NCI-H748 (cell line): ENCODE data around the gene CFAP69.
"Not testable (repeated sequence)": the region's sequence is repeated elsewhere in the genome, so short reads cannot be mapped to it uniquely, and the experiment has no call there.

Experiments
- DNase-seq: peaks from one replicate; lab custom pipeline; 2025; ENCODE audit not compliant: unreplicated experiment; lab: John Stamatoyannopoulos, UW

The CFAP69 gene

GRCh38 chr7:90230834-90231233 is 14.1 kb upstream of the CFAP69 start:
- no peak for DNase-seq

GRCh38 chr7:90231304-90231703 is 13.7 kb upstream of the CFAP69 start:
- no peak for DNase-seq

- no peak for DNase-seq
Observed at GRCh38 chr7:90232430-90232829, 12.5 kb upstream of the CFAP69 start.

GRCh38 chr7:90233569-90233968 is 11.4 kb upstream of the CFAP69 start:
- DNase-seq: no peak

- peak; percentile 6 for DNase-seq
Observed at GRCh38 chr7:90236721-90237289, 8.2 kb upstream of the CFAP69 start.

- DNase-seq: no peak
Observed at GRCh38 chr7:90238022-90238421, 7.0 kb upstream of the CFAP69 start.

GRCh38 chr7:90238583-90238982 is 6.4 kb upstream of the CFAP69 start:
- no peak for DNase-seq

GRCh38 chr7:90239050-90239449 is 5.9 kb upstream of the CFAP69 start:
- no peak for DNase-seq

- DNase-seq: no peak
Observed at GRCh38 chr7:90239625-90240228, 5.2 kb upstream of the CFAP69 start.

GRCh38 chr7:90242369-90243168 is 2.4 kb upstream of the CFAP69 start:
- DNase-seq: no peak

GRCh38 chr7:90243556-90243955 is 1.4 kb upstream of the CFAP69 start:
- DNase-seq: no peak

GRCh38 chr7:90244565-90244908 is 437 bp upstream of the CFAP69 start:
- no peak for DNase-seq

- no peak for DNase-seq
Observed at GRCh38 chr7:90246171-90246570, 1.2 kb downstream of the CFAP69 start.

- no peak for DNase-seq
Observed at GRCh38 chr7:90248706-90249105, 3.7 kb downstream of the CFAP69 start.

GRCh38 chr7:90250601-90251303 is 5.8 kb downstream of the CFAP69 start:
- DNase-seq: no peak

GRCh38 chr7:90251304-90251635 is 6.3 kb downstream of the CFAP69 start:
- DNase-seq: no peak

- not testable (repeated sequence) for DNase-seq
Observed at GRCh38 chr7:90256011-90256410, 11.0 kb downstream of the CFAP69 start.

GRCh38 chr7:90256778-90257177 is 11.8 kb downstream of the CFAP69 start:
- DNase-seq: no peak

GRCh38 chr7:90261441-90261840 is 16.5 kb downstream of the CFAP69 start:
- no peak for DNase-seq

GRCh38 chr7:90262438-90262837 is 17.5 kb downstream of the CFAP69 start:
- peak; percentile 49 for DNase-seq

GRCh38 chr7:90266808-90267207 is 21.8 kb downstream of the CFAP69 start:
- no peak for DNase-seq

- DNase-seq: no peak
Observed at GRCh38 chr7:90267263-90267858, 22.4 kb downstream of the CFAP69 start.
